HG02970 (cell line): ENCODE data around the gene TET3.

Experiments used
- ATAC-seq: cut with Tn5 transposase; IDR thresholded peaks from one replicate; pipeline ENCODE4 v1.9.1; 2021; ENCODE audit warnings: mild to moderate bottlenecking, moderate library complexity, moderate number of reproducible peaks; ENCODE audit not compliant: unreplicated experiment, low FRiP score

The TET3 gene

DNA sequence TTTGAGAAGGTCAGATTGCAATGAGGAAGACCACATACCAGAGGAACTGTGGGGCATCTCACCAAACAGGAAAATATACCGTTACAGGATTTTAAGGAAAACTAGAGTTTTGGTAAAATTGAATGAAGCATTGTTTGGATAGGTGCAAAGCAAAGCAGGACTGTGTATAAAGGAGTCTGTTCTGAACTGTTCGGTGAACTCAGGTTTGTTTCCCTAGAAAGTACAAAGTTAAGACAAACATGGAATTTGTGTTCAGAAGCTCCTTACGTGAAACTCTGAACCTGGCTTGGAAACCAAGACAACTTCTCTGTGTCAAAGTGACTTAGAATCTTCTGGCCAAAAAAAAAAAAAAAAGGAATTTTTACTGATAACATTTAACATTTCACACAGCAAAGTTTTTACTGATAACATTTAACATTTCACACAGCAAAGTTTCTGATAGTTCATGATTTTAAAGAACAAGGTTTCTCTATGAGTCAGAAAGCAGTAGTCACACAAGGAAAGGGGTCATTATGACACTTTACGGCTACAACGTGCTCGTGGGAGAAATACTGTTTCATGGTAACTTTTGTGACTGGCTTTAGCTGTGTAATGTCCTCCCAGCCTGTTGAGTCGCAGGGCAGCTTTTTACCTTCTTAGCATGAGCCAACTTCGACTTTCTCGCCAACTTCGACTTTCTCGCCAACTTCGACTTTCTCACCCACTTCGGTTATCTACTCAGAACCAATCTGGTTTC is 21.2 kb upstream of the TET3 start:
- no peak for ATAC-seq

DNA sequence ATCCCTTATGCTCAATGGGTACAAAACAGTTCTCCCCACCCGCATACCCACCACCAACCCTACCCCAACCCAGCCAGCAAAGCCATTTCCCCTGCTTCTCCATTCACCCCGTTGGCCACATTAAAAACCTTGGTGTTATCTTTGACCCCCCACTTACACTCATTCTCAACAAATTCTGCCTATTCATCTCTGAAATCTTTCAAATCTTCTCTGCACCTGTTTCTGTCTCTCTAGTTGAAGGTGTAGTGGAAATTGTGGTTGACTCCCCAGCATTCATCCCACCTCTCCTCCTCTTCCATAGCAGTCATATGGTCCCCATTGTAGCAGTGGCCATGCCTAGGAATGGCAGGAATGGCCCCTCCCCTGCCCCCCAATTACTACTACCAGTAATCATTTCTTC is 20.5 kb upstream of the TET3 start:
- no peak for ATAC-seq

DNA sequence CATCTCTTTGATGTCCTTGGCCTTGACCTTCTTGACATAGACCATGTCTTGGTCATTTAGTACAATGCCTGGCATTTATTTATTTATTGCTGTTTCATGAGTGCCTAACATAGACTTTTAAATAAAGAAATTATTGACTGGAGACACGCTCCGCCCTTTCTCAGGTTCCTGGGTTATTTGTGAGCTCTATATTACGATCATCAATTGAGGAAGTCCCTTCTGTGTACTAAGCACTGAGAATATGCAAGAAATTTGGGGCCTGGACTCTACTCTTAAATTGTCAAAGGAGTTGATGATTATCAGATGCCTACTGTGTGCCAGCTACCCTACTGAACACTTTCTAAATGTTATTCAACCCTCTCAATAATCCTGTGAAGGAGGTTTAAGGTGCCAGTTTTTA is 19.7 kb upstream of the TET3 start:
- ATAC-seq: no peak

DNA sequence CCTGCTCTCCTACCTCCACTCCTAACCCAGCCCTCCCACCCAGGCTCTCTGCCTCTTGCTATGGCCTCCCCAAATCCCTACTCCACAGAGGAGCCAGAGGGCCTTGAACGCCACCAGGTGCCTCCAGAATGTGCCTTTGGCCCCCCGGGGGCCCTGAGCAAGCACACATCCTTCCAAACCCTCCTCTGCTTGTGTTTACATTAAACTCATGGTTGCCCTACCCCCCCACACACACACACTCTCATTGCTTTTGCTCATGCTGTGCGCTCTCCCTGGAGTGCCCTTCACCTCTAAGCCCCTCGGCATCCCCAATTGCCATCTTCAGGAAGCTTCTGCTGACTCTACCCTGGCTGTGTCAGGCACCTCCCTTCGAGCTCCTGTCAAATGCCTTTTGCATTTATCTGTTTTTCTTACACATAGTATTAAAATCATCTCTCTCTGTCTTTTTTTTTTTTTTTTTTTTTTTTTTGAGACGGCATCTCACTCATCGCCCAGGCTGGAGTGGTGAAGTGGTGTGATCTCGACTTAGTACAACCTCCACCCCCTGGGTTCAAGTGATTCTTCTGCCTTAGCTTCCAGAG is 16.3 kb upstream of the TET3 start:
- no peak for ATAC-seq

DNA sequence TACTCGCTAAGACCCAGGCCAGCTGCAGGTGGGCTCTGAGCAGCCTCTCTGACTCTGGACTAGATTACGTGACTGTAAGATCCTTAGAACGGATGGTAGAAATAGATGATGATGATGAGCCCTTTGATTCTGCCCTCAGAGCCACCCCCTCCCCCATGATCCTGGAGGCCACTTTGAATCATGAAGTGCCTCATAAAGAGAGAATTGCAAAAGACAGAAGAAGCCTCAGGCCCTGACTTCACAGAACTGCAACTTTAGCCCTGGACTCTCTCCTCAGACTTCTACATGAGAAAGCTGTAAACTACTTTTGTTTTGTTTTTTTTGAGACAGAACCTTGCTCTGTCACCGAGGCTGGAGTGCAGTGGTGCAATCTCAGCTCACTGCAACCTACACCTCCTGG is 15.4 kb upstream of the TET3 start:
- ATAC-seq: no peak

DNA sequence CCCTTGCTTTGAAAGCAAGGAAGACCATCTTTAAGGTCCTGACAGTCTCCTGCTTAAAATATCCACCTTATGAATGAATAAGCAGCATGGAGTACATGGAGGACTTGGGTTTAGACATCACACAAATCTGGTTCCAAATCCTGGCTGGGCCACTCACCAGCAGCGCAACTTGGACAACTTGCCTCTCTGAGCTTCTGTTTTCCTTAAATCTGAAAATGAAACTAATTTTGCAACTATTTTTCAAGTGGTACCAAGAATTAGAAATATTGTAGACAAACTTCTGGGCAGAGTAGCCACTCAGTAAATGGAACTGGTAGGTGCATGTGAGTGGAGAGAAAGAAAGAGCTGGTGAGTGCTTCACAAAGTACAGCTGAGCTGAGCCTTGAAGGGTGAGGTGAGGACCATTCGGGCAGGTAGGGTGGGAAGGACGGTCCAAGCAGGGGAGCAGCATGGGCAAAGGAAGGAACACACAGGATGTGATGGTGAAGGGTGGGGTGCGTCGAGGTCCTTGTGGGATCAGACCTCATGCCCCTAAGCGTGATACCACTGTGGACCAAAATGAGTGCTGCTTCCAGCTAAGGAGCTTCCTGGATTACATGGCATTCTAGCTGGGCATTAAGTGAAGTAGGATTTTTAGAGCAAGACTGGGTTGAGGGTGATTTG is 14.4 kb upstream of the TET3 start:
- ATAC-seq: no peak

DNA sequence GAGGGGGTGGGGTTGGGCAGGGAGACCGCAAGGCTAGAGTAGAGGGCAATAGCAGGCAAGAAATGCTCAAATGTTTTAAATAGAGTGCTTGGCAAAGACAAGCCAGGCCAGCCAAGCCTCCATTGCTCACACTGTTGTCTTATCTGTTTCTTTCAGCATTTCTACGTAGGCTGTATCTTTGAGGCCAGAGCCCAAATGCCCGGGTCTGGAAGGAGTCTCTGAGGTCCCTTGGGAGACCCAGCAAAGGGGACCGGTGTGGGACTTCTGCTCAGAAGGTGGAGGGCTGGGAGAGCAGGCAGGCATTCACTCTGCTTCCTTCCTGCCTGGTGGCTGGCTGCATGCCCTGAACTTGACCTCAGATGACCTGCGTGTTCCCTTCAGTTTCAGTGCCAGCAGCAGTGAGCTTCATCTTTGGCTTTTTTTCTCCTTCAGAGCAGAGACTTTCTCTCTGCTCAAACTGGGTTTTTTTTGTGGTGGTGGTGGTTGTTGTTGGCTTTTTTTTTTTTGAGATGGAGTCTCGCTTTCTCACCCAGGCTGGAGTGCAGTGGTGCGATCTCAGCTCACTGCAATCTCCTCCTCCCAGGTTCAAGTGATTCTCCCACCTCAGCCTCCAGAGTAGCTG is 13.7 kb upstream of the TET3 start:
- peak; percentile 48 for ATAC-seq

DNA sequence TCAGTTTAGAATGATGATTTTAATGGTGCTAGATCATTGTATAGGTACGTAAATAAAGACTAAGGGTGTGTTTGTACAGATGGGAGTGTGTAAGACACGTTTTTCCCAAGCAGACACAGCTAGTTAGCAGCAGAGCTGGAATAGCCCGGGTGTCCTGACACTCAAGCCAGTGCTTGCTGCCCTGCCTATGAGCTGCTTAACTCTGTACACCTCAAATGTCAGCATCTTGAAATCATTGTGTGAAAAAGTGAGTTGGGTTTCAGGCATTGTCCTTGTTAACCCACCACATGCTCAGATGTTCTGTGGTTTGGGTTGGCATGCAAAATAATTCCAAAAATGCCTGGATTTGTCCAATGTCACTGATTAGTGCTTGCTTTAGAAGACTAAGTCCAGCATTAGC is 13.0 kb upstream of the TET3 start:
- ATAC-seq: no peak

DNA sequence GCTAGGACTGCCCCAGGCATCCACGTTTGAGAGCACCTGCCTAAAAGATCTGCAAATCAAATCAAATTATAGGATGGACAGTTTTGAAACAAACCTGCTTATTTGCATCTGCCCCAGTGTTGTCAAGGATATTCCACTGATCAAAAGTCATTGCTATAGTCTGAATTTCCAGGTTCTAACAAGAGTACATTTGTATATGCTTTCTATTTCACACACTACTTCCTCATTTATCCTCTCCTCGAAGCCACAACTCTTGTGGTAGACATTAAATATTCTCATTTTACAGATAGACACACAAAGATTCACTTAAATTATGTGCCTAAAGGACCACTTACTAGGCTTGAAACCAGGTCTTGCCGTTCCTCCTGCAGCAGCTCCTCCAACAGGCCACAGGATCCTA is 11.9 kb upstream of the TET3 start:
- no peak for ATAC-seq

DNA sequence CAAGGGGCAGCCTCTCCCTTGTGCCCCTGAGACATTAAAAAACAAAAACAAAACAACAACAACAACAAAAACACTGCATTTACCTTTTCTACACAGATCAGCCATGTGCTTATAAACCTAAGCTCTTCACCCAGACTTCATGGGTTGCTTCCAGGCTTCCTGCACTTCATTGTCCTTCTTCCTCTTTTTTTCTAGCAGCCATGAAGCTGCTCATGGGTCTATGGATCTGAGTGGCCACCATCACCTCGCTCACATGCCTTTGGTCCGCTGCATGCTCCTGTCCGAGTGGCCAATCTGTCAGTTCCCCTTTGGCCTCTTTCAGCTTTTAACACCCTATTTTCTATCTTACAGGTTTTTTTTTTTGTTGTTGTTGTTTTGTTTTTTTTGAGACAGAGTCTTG is 9.0 kb upstream of the TET3 start:
- ATAC-seq: no peak

DNA sequence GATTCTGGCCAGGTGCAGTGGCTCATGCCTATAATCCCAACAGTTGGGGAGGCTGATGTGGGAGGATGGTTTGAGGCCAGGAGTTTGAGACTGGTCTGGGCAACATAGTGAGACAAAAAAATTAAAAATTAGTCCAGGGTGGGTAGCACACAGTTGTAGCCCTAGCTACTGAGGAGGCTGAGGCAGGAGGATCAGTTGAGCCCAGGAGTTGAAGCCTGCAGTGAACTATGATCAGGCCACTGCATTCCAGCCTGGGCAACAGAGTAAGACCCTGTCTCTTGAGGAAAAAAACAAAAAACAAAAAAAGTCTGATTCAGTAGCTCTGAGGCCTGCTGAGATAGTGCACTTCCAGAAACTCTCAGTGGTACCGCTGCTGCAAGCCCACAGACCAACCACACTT is 7.9 kb upstream of the TET3 start:
- no peak for ATAC-seq

DNA sequence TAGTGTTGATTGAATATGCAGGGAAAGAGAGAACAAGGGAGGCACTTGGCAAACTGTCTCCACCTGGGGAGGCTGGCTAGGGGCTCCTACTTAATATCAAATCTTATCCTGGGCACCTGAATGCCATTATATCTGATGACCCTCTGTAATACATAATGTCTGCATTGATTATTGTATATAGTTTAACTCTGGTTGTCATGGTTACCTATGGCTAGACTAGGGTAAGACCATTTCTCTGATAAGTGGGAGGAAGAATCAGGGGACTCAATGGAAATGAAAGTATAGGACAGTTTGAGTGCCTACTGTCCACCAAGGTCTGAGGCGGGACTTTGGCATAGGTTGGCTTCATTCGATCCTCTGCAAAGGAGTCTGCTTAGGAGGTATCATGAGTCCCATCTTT is 7.2 kb upstream of the TET3 start:
- no peak for ATAC-seq

DNA sequence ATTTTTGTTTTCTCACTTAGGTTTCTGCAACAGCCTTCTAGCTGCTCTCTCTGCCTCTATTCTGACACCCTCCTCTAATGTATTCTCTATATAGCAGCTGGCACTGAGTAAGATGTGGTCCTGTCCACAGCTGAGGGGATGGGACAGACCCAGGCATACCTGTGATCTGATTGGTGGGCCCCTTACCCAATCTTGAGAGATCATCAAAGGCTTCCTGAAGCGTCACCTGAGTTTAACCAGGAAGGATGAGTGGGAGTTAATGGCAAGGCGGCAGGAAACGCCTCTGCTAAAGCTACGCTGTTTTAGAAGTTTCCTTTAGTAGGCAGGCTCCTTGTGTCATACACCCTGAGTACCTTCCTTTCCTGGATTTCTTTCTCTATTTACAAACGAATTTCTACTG is 5.7 kb upstream of the TET3 start:
- ATAC-seq: no peak

DNA sequence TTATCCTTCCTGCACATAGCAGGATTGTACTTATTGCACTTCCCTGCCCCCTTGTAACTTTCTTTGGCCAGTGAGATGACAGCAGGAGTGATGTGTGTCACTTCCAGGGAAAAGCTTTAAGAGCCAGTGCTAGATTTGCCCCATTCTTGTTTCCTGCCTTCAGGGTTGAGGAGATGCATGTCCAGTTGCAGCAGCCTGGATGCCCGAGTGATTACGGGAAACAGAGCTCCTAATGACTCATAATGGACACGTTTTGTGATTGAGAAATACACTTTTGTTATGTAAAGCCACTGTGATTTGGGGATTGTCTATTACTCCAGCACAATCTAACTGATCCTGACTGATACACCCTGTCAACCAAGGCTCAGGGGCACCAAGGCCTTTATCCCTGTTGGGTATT is 5.0 kb upstream of the TET3 start:
- ATAC-seq: no peak

DNA sequence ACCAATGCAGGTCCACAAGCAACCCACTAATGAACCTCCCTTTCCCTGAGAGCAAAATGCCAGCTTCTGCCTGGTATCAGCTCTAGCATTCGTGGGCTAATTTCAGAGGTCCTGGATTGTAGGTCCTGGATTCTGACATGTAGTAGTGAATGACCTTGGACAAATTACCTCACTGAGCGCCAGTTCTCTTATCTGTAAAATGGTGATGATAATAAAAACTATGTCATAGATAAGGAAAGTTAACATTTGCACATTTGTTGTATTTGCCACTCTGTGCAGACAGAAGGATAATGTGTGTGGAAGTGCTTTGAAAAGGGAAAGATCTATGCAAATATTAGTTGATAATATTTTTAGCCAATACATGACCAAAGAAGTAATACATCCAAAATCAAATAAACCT is 4.1 kb upstream of the TET3 start:
- no peak for ATAC-seq

DNA sequence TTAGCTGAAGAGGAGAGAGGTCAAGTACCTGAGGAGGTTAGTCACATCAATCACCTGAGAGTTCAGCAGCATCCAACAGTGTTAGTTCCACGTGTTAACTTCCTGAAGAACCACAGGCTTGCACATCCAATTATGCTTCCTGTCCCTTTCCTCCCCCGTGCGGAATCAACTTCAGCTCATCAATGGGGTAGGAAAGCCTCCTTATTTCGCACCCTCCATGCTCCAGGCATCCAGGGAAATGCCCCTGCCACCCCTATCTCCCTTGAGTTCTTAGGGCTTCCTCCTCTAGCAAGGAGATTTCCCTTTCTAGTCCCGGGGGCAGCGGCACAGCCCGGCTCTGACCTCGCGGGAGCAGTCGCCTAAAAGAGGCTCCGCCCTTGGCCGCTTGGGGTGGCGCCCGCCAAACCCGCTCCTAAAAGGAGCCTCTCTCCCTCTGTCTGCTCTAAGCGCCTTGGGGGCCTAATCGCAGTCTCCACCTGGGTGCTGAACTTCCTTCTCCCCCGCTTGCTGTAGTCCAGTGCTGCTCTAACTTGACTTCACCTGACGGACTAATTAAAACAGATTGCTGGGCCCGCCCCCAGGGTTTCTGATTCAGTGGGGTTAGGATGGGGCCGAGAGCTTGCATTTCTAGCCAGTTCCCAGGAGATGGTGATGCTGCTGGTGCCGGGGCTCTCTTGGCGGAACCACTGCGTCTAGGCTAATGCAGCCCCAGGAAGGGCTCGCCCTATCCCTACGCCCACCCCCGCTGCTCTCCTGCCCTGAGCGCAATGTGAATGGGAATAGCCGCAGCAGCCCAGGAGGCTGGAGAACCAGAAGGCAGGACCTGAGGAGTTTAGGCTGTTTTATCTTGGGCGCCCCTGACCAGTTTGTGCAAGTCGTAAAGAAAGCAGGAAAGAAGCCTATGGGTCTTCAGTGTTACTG is 3.4 kb upstream of the TET3 start:
- ATAC-seq: no peak

DNA sequence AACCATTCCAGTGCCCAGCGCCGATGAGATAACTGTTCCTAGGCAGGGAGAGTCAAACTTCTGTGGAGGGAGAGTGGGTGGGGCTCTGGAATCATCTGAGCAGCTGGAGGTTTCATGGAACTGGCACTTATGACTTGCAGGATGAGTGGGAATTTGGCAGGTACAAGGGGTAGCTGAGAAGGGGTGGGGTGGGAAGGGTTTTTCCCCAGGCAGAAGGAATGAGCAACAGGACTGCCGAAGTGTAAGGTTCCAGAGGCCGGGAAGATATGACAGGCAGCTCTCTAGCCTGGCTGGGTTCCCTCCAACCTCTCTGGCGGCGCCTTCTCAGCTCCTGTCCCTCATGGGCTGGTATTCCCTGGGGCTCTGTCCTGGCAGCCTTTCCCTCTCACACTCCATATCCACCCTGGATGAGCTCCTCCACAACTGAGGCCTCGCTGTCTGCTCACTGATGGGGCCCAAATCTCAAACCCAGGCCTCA is 2.5 kb upstream of the TET3 start:
- ATAC-seq: no peak

DNA sequence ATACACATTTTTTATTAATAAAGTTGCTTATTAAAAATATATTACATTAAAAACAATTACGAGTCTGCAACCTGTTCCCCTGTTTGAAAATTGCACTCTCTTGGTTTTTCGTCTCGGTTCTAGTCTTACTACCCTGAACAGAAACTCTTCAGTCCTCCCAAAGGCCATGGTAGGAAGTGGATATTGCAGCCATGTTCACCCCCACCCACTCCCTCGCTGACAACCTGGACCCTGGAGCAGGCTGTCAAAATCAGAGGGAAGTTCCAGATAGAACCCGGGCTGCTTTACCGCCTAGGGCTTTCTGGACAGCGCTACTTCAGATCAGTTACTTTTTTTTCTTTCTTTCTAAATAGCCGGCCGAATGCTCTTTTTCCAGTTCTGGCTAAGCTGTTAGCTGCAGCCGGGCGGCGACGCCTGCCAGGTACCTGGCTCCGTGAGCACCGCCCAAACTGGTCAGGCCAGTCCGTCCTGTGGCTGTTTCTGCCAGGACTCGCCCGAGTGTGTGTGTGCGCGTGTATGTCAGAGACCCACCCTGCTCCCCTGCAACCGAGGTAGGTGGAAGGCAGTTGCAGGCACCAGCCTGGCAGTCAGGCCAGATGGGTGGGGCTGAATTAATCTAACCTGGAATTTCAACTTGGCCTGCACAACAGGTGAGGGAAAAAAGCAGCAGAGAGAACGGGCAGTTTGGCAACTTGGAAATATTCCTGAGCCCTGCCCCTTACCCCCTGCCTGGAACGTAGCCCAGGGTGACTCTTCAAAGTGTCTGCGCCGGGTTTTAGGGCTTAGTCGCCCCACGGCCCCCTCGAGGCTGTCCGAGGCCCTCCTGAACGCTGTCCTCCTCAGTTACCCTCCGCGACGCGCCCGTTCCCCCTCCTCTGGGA is 1.1 kb upstream of the TET3 start:
- no peak for ATAC-seq

DNA sequence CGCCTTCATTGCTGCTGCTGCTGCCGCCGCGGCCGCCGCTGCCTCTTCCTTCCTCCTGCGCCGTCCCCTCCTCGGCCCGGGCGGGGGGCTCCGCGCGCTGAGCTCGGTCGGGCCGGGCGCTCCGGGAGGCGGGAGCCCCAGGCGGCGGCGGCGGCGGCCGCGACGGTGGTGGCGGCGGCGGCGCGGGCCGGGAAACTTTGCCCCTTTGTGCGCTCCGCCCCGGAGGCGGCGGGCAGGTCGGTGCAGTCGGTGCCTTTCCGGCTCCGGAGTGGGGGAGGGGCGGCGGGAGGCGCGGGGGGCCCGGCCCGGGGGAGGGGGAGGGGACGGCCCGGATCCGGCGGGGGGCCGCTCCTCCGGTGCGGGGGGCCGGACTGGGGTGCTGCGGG is 205 bp downstream of the TET3 start:
- ATAC-seq: no peak
